ENCODE data around the gene SNX32.
"Not testable (repeated sequence)": the region's sequence is repeated elsewhere in the genome, so short reads cannot be mapped to it uniquely, and the experiment has no call there.

SNX32 gene

DNA sequence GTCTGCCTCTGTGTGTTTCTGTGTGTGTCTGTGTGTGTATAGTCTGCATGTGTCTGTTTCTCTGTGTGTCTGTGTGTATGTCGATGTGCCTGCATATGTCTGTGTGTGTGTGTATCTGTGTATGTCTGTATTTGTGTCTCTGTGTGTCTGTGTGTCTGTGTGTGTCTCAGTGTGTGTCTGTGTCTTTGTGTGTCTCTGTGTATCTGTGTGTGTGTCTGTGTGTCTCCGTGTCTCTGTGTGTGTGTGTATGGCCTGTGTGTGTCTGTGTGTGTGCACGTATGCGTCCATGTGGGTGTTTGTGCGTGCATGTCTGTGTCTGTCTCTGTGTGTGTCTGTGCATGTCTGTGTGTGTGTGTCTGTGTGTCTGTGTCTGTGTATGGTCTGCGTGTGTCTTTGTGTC lies 439 bp downstream of the SNX32 start:
- no peak for DNase-seq
- peaks cover 7% of the 10 kb centered on the region for H3K9me3 Mint-ChIP-seq

DNA sequence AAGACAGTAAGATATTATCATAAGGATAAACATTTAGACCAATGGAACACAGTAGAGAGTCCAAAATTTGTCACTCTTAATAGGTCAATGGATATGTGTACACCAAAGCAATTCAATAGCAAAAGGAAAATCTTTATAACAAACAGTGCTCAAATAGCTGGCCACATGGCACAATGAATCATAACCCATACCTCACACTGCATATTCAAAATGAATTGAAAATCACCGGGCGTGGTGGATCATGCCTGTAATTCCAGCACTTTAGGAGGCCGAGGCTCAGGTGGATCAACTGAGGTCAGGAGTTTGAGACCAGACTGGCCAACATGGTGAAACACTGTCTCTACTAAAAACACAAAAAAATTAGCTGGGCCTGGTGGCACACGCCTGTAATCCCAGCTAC lies 8.4 kb downstream of the SNX32 start:
- Mint-ChIP-seq H3K4me3 (no peak overlapping the region), H3K36me3 (ENCODE audit: low read depth) (no peaks in the 10 kb centered on the region)

More for the DNA sequence above, 439 bp downstream of the SNX32 start:
- Mint-ChIP-seq H3K4me1 (peaks cover 21% of the 10 kb centered on the region), H3K4me3 (no peak overlapping the region), H3K27me3 (ENCODE audit: low read depth, poor library complexity) (peaks cover 24% of the 10 kb centered on the region), H3K27ac (no peak overlapping the region), H3K36me3 (ENCODE audit: low read depth) (no peaks in the 10 kb centered on the region)
- TF ChIP-seq, protein P1, sequence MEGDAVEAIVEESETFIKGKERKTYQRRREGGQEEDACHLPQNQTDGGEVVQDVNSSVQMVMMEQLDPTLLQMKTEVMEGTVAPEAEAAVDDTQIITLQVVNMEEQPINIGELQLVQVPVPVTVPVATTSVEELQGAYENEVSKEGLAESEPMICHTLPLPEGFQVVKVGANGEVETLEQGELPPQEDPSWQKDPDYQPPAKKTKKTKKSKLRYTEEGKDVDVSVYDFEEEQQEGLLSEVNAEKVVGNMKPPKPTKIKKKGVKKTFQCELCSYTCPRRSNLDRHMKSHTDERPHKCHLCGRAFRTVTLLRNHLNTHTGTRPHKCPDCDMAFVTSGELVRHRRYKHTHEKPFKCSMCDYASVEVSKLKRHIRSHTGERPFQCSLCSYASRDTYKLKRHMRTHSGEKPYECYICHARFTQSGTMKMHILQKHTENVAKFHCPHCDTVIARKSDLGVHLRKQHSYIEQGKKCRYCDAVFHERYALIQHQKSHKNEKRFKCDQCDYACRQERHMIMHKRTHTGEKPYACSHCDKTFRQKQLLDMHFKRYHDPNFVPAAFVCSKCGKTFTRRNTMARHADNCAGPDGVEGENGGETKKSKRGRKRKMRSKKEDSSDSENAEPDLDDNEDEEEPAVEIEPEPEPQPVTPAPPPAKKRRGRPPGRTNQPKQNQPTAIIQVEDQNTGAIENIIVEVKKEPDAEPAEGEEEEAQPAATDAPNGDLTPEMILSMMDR (IDR thresholded peaks at IDR 0.05): no peak

DNA sequence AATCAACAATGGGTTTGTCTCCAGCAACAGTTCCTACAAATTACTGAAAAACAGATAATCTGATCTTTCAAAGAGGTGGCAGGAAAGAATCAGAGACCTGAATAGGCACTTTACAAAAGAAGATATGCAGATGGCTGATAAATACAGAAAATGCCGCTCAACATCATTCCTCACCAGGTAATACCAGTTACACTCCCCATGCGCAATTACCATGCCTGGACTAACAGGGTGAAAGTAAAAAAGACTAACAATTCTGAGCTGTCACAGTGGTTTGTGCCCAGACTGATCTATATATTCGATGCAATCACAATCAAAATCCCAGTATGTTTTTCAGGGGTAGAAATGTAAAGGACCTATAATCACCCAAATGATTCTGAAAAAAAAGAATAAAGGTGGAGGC lies 10.0 kb downstream of the SNX32 start:
- no peak for DNase-seq
- Mint-ChIP-seq H3K27me3 (ENCODE audit: low read depth, poor library complexity) (peaks cover 22% of the 10 kb centered on the region), H3K36me3 (ENCODE audit: low read depth) (no peaks in the 10 kb centered on the region), H3K9me3 (no peaks in the 10 kb centered on the region), H3K27ac (no peak overlapping the region), H3K4me3 (no peak overlapping the region), H3K4me1 (no peaks in the 10 kb centered on the region)
- TF ChIP-seq, protein P1 (IDR thresholded peaks at IDR 0.05): no peak

More for the DNA sequence above, 8.4 kb downstream of the SNX32 start:
- TF ChIP-seq, protein P1 (IDR thresholded peaks at IDR 0.05): no peak
- H3K27me3 Mint-ChIP-seq (ENCODE audit: low read depth, poor library complexity): peaks cover 16% of the 10 kb centered on the region
- H3K4me1 Mint-ChIP-seq: no peaks in the 10 kb centered on the region
- H3K27ac Mint-ChIP-seq: no peak overlapping the region
- DNase-seq: no peak
- H3K9me3 Mint-ChIP-seq: peaks cover 1% of the 10 kb centered on the region

DNA sequence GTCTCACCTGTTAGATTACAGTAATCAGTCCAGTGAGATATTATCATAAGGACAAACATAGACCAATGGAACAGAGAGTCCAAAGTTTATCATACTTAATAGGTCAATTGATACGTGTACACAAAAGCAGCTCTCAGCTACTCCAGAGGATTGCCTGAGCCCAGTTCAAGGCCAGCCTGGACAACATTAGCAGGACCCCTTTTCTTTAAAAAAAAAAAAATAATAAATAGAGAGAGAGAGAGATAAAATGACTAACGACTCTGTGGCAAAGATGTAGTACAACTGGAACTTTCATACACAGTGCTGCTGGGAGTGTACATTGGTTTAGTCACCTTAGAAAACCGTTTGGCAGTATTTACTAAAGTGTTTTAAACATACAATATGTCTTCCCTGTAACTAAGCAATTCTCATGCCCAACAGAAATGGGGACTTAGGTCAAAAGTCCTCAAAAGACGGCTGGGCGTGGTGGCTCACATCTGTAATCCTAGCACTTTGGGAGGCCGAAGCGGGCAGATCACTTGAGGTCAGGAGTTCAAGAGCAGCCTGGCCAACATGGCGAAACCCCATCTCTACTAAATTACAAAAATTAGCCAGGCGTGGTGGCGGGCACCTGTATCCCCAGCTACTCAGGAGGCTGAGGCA lies 10.6 kb downstream of the SNX32 start:
- Mint-ChIP-seq H3K36me3 (ENCODE audit: low read depth) (no peaks in the 10 kb centered on the region), H3K27ac (no peak overlapping the region), H3K27me3 (ENCODE audit: low read depth, poor library complexity) (peaks cover 22% of the 10 kb centered on the region), H3K9me3 (no peaks in the 10 kb centered on the region), H3K4me1 (peaks cover 4% of the 10 kb centered on the region), H3K4me3 (no peak overlapping the region)
- TF ChIP-seq, protein P1 (IDR thresholded peaks at IDR 0.05): no peak
- no peak for DNase-seq

DNA sequence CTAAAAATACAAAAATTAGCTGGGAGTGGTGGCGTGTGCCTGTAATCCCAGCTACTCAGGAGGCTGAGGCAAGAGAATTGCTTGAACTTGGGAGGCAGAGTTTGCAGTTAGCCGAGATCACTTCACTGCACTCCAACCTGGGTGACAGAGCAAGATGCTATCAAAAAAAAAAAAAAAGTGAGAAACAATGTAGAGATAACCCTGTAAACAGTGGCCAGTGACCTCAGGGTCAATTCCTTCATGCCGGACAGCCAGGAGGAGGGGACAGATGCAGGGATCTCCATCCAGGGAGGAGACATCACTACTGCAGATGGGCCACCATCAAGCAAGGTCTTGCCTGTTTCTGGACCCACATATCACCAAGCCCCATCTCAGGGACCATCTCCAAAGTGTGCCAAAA lies 14.0 kb downstream of the SNX32 start:
- peaks cover 4% of the 10 kb centered on the region for H3K9me3 Mint-ChIP-seq
- H3K27me3 Mint-ChIP-seq (ENCODE audit: low read depth, poor library complexity): peaks cover 17% of the 10 kb centered on the region
- H3K27ac Mint-ChIP-seq: no peak overlapping the region
- TF ChIP-seq, protein P1 (IDR thresholded peaks at IDR 0.05): no peak
- peaks cover 14% of the 10 kb centered on the region for H3K4me1 Mint-ChIP-seq
- H3K4me3 Mint-ChIP-seq: no peak overlapping the region
- peaks cover 13% of the 10 kb centered on the region for H3K36me3 Mint-ChIP-seq (ENCODE audit: low read depth)
- DNase-seq: no peak

DNA sequence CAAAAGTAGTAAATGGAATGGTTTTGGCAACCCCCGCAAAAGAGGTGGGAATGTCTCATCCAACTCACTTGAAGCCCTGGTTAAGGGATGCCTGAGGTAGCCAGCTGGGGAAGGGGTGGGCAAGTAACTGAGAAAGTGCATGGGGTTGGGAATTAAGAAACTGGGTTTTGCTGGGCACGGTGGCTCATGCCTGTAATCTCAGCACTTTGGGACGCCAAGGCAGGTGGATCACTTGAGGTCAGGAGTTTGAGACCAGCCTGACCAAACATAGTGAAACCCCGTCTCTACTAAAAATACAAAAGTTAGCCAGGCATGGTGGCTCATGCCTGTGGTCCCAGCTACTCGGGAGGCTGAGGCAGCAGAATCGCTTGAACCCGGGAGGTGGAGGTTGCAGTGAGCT lies 14.9 kb downstream of the SNX32 start:
- Mint-ChIP-seq H3K27me3 (ENCODE audit: low read depth, poor library complexity) (peaks cover 14% of the 10 kb centered on the region), H3K36me3 (ENCODE audit: low read depth) (peaks cover 19% of the 10 kb centered on the region), H3K4me1 (peaks cover 14% of the 10 kb centered on the region)
- H3K4me3 Mint-ChIP-seq, DNase-seq, H3K9me3 Mint-ChIP-seq, H3K27ac Mint-ChIP-seq: not testable (repeated sequence)

Measured in nephron progenitor cell (in vitro differentiated cells).